GM19193 (cell line): ENCODE measurements around the gene WNT10A.

Experiments
- POLR2A ChIP-seq: IDR thresholded peaks from 4 replicates; pipeline ENCODE4 v1.6.1; 2011; ENCODE audit not compliant: insufficient read depth, insufficient read length; ENCODE audit errors: extremely low read depth

Gene WNT10A

GRCh38 chr2:218910741-218911140 lies 30.1 kb downstream of the WNT10A start:
- no peak for TF ChIP-seq POLR2A

- no peak for TF ChIP-seq POLR2A
Observed at GRCh38 chr2:218920504-218920903, 39.9 kb downstream of the WNT10A start.

GRCh38 chr2:218924757-218925156 lies 44.1 kb downstream of the WNT10A start:
- TF ChIP-seq POLR2A, result no peak

- TF ChIP-seq POLR2A, result no peak
Observed at GRCh38 chr2:218925434-218925833, 44.8 kb downstream of the WNT10A start.

GRCh38 chr2:218927422-218927821 lies 46.8 kb downstream of the WNT10A start:
- TF ChIP-seq POLR2A, result no peak

- TF ChIP-seq POLR2A, result no peak
Observed at GRCh38 chr2:218927876-218928275, 47.2 kb downstream of the WNT10A start.
